ENCODE measurements around the gene MAGOH.

DNA sequence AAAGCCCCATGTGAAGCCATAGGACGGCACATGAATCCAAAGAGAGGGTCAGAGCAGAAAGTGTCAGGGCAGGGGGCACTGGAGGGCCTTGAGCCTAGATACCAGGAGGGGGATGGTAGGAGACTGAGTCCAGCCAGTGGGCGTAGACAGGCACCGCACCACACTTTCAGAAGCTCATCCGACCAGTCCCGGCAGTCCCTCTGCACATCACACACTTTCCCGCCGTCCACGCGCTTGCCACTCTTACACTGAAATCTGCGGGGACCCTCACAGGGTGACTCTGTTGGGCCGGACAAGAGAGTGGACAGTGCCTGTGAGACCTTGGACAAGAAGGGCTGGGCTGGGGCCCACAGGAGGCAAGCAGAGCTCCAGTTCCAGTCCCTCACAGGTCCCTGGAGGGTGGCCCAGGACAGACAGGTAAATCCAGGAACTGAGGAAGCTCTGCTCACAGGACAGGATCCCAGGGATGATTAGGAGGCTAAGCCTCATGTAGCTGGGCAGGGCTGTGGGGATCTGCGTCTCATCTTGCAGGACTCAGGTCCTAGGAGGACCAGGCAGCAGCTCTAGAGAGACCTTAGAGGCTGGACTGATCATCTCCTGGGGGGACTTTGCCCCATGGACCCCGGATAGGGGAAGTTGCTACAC lies 36.3 kb upstream of the MAGOH start:
- TF ChIP-seq, protein P1, sequence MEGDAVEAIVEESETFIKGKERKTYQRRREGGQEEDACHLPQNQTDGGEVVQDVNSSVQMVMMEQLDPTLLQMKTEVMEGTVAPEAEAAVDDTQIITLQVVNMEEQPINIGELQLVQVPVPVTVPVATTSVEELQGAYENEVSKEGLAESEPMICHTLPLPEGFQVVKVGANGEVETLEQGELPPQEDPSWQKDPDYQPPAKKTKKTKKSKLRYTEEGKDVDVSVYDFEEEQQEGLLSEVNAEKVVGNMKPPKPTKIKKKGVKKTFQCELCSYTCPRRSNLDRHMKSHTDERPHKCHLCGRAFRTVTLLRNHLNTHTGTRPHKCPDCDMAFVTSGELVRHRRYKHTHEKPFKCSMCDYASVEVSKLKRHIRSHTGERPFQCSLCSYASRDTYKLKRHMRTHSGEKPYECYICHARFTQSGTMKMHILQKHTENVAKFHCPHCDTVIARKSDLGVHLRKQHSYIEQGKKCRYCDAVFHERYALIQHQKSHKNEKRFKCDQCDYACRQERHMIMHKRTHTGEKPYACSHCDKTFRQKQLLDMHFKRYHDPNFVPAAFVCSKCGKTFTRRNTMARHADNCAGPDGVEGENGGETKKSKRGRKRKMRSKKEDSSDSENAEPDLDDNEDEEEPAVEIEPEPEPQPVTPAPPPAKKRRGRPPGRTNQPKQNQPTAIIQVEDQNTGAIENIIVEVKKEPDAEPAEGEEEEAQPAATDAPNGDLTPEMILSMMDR (IDR thresholded peaks at IDR 0.05; ENCODE audit: insufficient read depth, low read depth, low read length): no peak
- no peak for TF ChIP-seq EZH2 (IDR thresholded peaks at IDR 0.05; ENCODE audit: insufficient read depth, low read length)

All from astrocyte (in vitro differentiated cells and primary cell).